Parathyroid adenoma (tissue), 2 donors: ENCODE measurements around the gene PTGES2.
A peak's percentile ranks its signal among the peaks of the same experiment; 100 is the strongest.

Experiments
- H2AFZ ChIP-seq: fragments of 300-600 bp; sonication (generic); one replicate; pipeline ENCODE4 v1.7.0; 2017; ENCODE audit warnings: antibody characterized with exemption, mild to moderate bottlenecking
- H3K27ac ChIP-seq: fragments of 300-600 bp; sonication (generic); one replicate; pipeline ENCODE4 v1.7.0; 2017
- H3K27me3 ChIP-seq: fragments of 300-600 bp; sonication (generic); one replicate; pipeline ENCODE4 v1.7.0; 2017; ENCODE audit warnings: low read length; ENCODE audit not compliant: control insufficient read depth, insufficient read depth
- H3K36me3 ChIP-seq: fragments of 300-600 bp; sonication (generic); one replicate; pipeline ENCODE4 v1.7.0; 2017; ENCODE audit warnings: low read length; ENCODE audit not compliant: control insufficient read depth, insufficient read depth
- H3K4me1 ChIP-seq: fragments of 300-600 bp; sonication (generic); one replicate; pipeline ENCODE4 v1.7.0; 2017; ENCODE audit warnings: control low read depth
- H3K4me2 ChIP-seq: fragments of 300-600 bp; sonication (generic); one replicate; pipeline ENCODE4 v1.7.0; 2017; ENCODE audit warnings: low read length
- H3K4me3 ChIP-seq: fragments of 300-600 bp; sonication (generic); one replicate; pipeline ENCODE4 v1.7.0; 2017; ENCODE audit warnings: low read depth, low read length
- H3K79me2 ChIP-seq: fragments of 300-600 bp; sonication (generic); one replicate; pipeline ENCODE4 v1.7.0; 2017; ENCODE audit warnings: control low read depth
- H3K9ac ChIP-seq: fragments of 300-600 bp; sonication (generic); one replicate; pipeline ENCODE4 v1.7.0; 2017; ENCODE audit warnings: mild to moderate bottlenecking
- H3K9me3 ChIP-seq: fragments of 300-600 bp; sonication (generic); one replicate; pipeline ENCODE4 v1.7.0; 2017; ENCODE audit warnings: low read length; ENCODE audit not compliant: control insufficient read depth
- CTCF ChIP-seq: fragments of 300-600 bp; sonication (generic); IDR thresholded peaks from one replicate; pipeline ENCODE4 v1.7.0; 2017; ENCODE audit warnings: antibody characterized with exemption, mild to moderate bottlenecking
- donor health status: primary hyperparathyroidism.

The PTGES2 gene

GRCh38 chr9:128160603-128160987, 33.1 kb upstream of the PTGES2 start:
- Histone ChIP-seq H3K4me1 (no peaks in the 10 kb centered on the region), H3K9ac (no peak overlapping the region), H3K4me2 (peak overlapping the region; percentile 96), H3K27ac (no peak overlapping the region), H3K9me3 (no peaks in the 10 kb centered on the region), H3K27me3 (no peaks in the 10 kb centered on the region), H3K4me3 (peak overlapping the region; percentile 58), H2AFZ (peak overlapping the region; percentile 58), H3K79me2 (no peaks in the 10 kb centered on the region), H3K36me3 (no peaks in the 10 kb centered on the region)
- TF ChIP-seq CTCF, result no peak

- no peaks in the 10 kb centered on the region for H3K79me2 ChIP-seq
- TF ChIP-seq CTCF, result no peak
- H2AFZ ChIP-seq, result peak within 1 kb of the TSS; percentile 58
- H3K9ac ChIP-seq, result no peak within 1 kb of the TSS
- H3K9me3 ChIP-seq, result no peaks in the 10 kb centered on the region
- H3K4me1 ChIP-seq, result no peaks in the 10 kb centered on the region
- H3K4me3 ChIP-seq, result peak within 1 kb of the TSS; percentile 58
- no peak within 1 kb of the TSS for H3K27ac ChIP-seq
- H3K4me2 ChIP-seq, result peak within 1 kb of the TSS; percentile 96
- H3K27me3 ChIP-seq, result no peaks in the 10 kb centered on the region
- no peaks in the 10 kb centered on the region for H3K36me3 ChIP-seq
Observed at GRCh38 chr9:128159784-128160602, 32.5 kb upstream of the PTGES2 start, which contains the start of gene BBLN. Gene BBLN, plus strand, starts transcription at chr9:128160265. Its CDS starts 143 bp downstream, at chr9:128160408.

GRCh38 chr9:128159522-128159783, 31.9 kb upstream of the PTGES2 start:
- TF ChIP-seq CTCF, result no peak
- no peaks in the 10 kb centered on the region for H3K4me1 ChIP-seq

GRCh38 chr9:128155736-128156500, 28.4 kb upstream of the PTGES2 start:
- H3K4me2 ChIP-seq, result no peak overlapping the region
- H3K27ac ChIP-seq, result no peak overlapping the region
- H3K79me2 ChIP-seq, result no peaks in the 10 kb centered on the region
- no peaks in the 10 kb centered on the region for H3K36me3 ChIP-seq
- no peak overlapping the region for H3K4me3 ChIP-seq
- H3K27me3 ChIP-seq, result no peaks in the 10 kb centered on the region
- TF ChIP-seq CTCF, result no peak
- no peaks in the 10 kb centered on the region for H3K9me3 ChIP-seq
- H3K9ac ChIP-seq, result no peak overlapping the region
- H2AFZ ChIP-seq, result no peak overlapping the region
- H3K4me1 ChIP-seq, result no peaks in the 10 kb centered on the region

More at GRCh38 chr9:128159522-128159783, 31.9 kb upstream of the PTGES2 start:
- Histone ChIP-seq H3K4me3 (peak overlapping the region; percentile 58), H3K4me2 (peak overlapping the region; percentile 54), H3K36me3 (no peaks in the 10 kb centered on the region), H3K79me2 (no peaks in the 10 kb centered on the region), H3K9me3 (no peaks in the 10 kb centered on the region), H2AFZ (peak overlapping the region; percentile 45), H3K9ac (no peak overlapping the region), H3K27me3 (no peaks in the 10 kb centered on the region), H3K27ac (no peak overlapping the region)
